Mesenchymal stem cell (in vitro differentiated cells and primary cell): ENCODE results near the gene ATP6V0D1.
A peak's percentile ranks its signal among the peaks of the same experiment; 100 is the strongest.

Experiments used
- DNase-seq: peaks from one replicate; pipeline ENCODE4 v3.0.0-alpha.2; 2013
- H2AFZ ChIP-seq: one replicate; pipeline ENCODE4 v1.6.1; 2013; ENCODE audit warnings: low read depth, mild to moderate bottlenecking, control low read depth, inconsistent platforms, low read length, moderate library complexity
- H2AK5ac ChIP-seq: 2 replicates; pipeline ENCODE4 v1.6.1; 2013; ENCODE audit warnings: low read length, moderate library complexity, mild to moderate bottlenecking, inconsistent platforms; ENCODE audit not compliant: severe bottlenecking
- H2BK120ac ChIP-seq: one replicate; pipeline ENCODE4 v1.6.1; 2013; ENCODE audit warnings: low read depth, mild to moderate bottlenecking, inconsistent platforms, low read length, moderate library complexity
- H2BK12ac ChIP-seq, 2 experiments: one replicate each; pipeline ENCODE4 v1.6.1; 2013; ENCODE audit warnings: inconsistent platforms in 2 of 2, low read length in 2 of 2, mild to moderate bottlenecking in 2 of 2, moderate library complexity in 2 of 2, control low read depth in 1 of 2
- H2BK15ac ChIP-seq: one replicate; pipeline ENCODE4 v1.6.1; 2013; ENCODE audit warnings: mild to moderate bottlenecking, low read depth, inconsistent platforms; ENCODE audit not compliant: poor library complexity, severe bottlenecking
- H2BK5ac ChIP-seq: 2 replicates; pipeline ENCODE4 v1.6.1; 2013; ENCODE audit warnings: low read depth, mild to moderate bottlenecking, low read length, control low read depth, inconsistent platforms; ENCODE audit not compliant: poor library complexity, severe bottlenecking
- H3K14ac ChIP-seq, 2 experiments: one replicate each; pipeline ENCODE4 v1.6.1; 2013; ENCODE audit warnings: inconsistent platforms in 2 of 2, low read length in 2 of 2, control low read depth in 1 of 2, mild to moderate bottlenecking in 1 of 2, moderate library complexity in 1 of 2
- H3K18ac ChIP-seq, 2 experiments: one replicate each; pipeline ENCODE4 v1.6.1; 2013; ENCODE audit warnings: inconsistent platforms in 2 of 2, low read length in 2 of 2, control low read depth in 1 of 2, low read depth in 1 of 2, mild to moderate bottlenecking in 1 of 2
- H3K23ac ChIP-seq, 2 experiments: one replicate each; pipeline ENCODE4 v1.6.1; 2013; ENCODE audit warnings: inconsistent platforms in 2 of 2, low read length in 2 of 2, mild to moderate bottlenecking in 2 of 2, moderate library complexity in 2 of 2, control low read depth in 1 of 2
- H3K27ac ChIP-seq: 2 replicates; pipeline ENCODE4 v1.5.1; 2013; ENCODE audit warnings: mild to moderate bottlenecking, moderate library complexity, low read length, control low read depth, inconsistent platforms; ENCODE audit not compliant: poor library complexity, severe bottlenecking
- H3K27me3 ChIP-seq, 2 experiments: 2 replicates each; pipeline versions ENCODE4 v1.6.1 to v1.7.0; 2013; ENCODE audit warnings: low read length in 2 of 2, mild to moderate bottlenecking in 2 of 2, moderate library complexity in 2 of 2, control low read depth in 1 of 2, inconsistent platforms in 1 of 2; ENCODE audit not compliant: control insufficient read depth in 1 of 2, insufficient read depth in 1 of 2
- H3K36me3 ChIP-seq, 2 experiments: 2 replicates each; pipeline versions ENCODE4 v1.6.1 to v1.7.0; 2013; ENCODE audit warnings: low read length in 2 of 2, control low read depth in 1 of 2, inconsistent platforms in 1 of 2, low read depth in 1 of 2, mild to moderate bottlenecking in 1 of 2; ENCODE audit not compliant: insufficient read depth in 2 of 2, control insufficient read depth in 1 of 2
- H3K4ac ChIP-seq, 2 experiments: one replicate each; pipeline ENCODE4 v1.6.1; 2013; ENCODE audit warnings: inconsistent platforms in 2 of 2, low read length in 2 of 2, mild to moderate bottlenecking in 2 of 2, moderate library complexity in 2 of 2, control low read depth in 1 of 2, low read depth in 1 of 2
- H3K4me1 ChIP-seq: 2 replicates; pipeline ENCODE4 v1.6.1; 2013; ENCODE audit warnings: low read depth, low read length, control low read depth; ENCODE audit not compliant: control insufficient read depth, insufficient read depth
- H3K4me2 ChIP-seq: 2 replicates; pipeline ENCODE4 v1.6.1; 2013; ENCODE audit warnings: low read length, mild to moderate bottlenecking, inconsistent platforms; ENCODE audit not compliant: poor library complexity, severe bottlenecking
- H3K4me3 ChIP-seq, 2 experiments: 2 replicates each; pipeline versions ENCODE4 v1.5.1 to v1.7.0; 2013; ENCODE audit warnings: low read length in 2 of 2, mild to moderate bottlenecking in 2 of 2, control low read depth in 1 of 2, low read depth in 1 of 2; ENCODE audit not compliant: insufficient read depth in 1 of 2
- H3K79me1 ChIP-seq: replicated peaks from 2 replicates; pipeline ENCODE4 v1.6.1; 2013; ENCODE audit warnings: mild to moderate bottlenecking, control low read depth, low read length, inconsistent platforms; ENCODE audit not compliant: poor library complexity, severe bottlenecking
- H3K9ac ChIP-seq: 2 replicates; pipeline ENCODE4 v1.7.0; 2013; ENCODE audit warnings: mild to moderate bottlenecking, low read length, moderate library complexity
- H3K9me3 ChIP-seq: 2 replicates; pipeline ENCODE4 v1.7.0; 2013; ENCODE audit warnings: mild to moderate bottlenecking, low read length; ENCODE audit not compliant: control insufficient read depth
- H4K8ac ChIP-seq: one replicate; pipeline ENCODE4 v1.6.1; 2013; ENCODE audit warnings: inconsistent platforms, mild to moderate bottlenecking, low read length, moderate library complexity
- H4K91ac ChIP-seq: one replicate; pipeline ENCODE4 v1.6.1; 2013; ENCODE audit warnings: mild to moderate bottlenecking, low read length, inconsistent platforms
- WGBS: methylation state at CpG from one replicate; pipeline ENCODE4 v1.1.7; 2013; ENCODE audit warnings: mixed read lengths; 5-methylcytosine and 5-hydroxymethylcytosine counted together

ATP6V0D1 gene

DNA sequence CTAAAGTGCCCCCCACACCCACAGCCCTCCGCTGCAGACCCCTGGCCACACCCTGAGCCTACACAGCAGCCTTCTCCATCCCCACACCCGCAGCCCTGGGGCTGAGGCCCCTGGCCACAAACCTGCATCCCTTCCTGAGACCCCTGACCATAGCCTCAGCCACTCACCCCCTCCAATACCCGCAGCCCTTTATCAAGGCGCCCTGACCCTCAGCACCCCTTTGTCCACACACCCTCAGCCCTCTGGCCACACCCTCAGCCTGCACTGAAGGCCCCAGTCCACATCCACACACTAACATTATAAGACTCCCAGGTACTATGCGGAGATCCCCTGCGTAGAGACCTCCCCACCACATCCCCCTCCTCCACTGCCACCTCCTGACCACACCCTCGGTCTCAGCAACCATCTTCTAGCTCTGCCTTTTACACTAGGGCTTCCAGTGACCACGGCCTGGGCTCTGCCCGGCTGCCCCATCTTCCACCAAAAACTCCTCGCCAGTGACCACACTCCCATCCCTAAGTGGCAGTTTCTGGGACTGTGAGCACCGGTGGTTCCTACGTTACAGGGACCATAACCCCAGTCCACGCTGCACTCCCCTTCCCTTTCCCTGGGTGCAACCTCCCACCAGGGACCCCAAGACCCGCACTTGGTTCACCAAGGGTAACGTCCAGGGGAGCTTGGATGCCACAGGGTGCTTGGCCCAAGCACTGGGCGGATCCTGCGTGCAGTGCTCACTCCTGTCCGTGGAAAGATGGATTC, 88.5 kb downstream of the ATP6V0D1 start:
- Histone ChIP-seq H2AFZ (no peak overlapping the region), H3K4me2 (no peak overlapping the region), H2BK15ac (no peak overlapping the region), H2BK5ac (no peak overlapping the region), H3K36me3 (no peaks in the 10 kb centered on the region), H3K4me1 (peaks cover 42% of the 10 kb centered on the region), H3K27me3 (peaks cover 26 to 71% of the 10 kb centered on the region in 2 experiments), H3K9me3 (no peaks in the 10 kb centered on the region), H4K91ac (no peak overlapping the region), H3K79me1 (no peaks in the 10 kb centered on the region), H2AK5ac (no peak overlapping the region), H2BK120ac (no peak overlapping the region), H3K14ac (peak overlapping the region in 1 of 2 experiments; percentile 53), H3K18ac (peak overlapping the region in 1 of 2 experiments; percentile 38), H3K9ac (peak overlapping the region; percentile 85), H3K23ac (no peak overlapping the region), H3K4me3 (peak overlapping the region in 1 of 2 experiments; percentile 74), H2BK12ac (peak overlapping the region; percentile 14 to 83), H4K8ac (peak overlapping the region; percentile 39), H3K27ac (no peak overlapping the region), H3K4ac (no peak overlapping the region)
- no peak for DNase-seq
- 93% methylated on average over 18 of the region's 18 CpGs for WGBS

DNA sequence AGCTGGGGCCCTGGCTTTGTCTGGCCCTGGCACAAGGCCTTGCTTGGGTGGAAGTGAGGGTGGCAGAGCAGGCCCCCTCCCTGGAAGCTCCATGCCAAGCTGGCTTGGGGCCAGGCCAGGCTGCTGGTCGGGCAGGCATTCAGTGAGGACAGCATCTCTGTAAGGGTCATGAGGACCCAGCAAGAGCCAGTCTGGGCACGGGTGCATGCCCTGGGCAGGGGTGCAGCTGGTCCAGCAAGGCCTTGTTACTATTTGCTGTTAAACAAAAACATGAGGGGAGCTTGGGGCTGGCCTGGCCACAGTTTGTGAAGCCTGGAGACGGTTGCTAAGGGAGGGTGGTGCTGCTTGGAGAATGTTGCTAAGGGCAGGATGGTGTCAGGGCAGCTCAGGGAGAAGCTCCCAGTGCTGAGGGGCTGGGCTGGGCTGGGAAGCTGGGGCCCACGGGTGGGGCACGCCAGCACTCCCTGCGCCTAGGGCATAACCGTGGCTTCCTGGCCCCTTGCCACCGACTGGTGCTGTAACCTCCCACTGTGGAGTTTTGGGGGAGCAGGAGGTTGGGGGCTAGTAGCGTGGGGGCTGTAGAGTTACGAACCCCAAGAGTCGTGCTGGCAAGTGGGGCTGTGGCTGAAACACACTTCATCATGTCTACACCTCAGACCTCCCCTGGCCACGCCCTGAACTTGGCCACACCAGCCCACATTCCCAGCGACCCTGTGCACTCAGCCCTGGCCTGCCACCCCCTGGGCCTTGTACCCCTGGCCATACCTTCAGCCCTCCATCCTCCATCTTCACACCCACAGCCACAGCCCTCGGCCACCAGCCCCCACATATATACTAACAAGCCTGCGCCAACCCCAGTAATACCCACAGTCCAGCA, 89.3 kb downstream of the ATP6V0D1 start:
- Histone ChIP-seq H2AFZ (no peak overlapping the region), H3K4ac (no peak overlapping the region), H3K79me1 (no peaks in the 10 kb centered on the region), H3K27me3 (peaks cover 34 to 74% of the 10 kb centered on the region in 2 experiments), H3K4me1 (peaks cover 38% of the 10 kb centered on the region), H2AK5ac (no peak overlapping the region), H4K8ac (no peak overlapping the region), H3K4me3 (no peak overlapping the region), H3K36me3 (no peaks in the 10 kb centered on the region), H3K9ac (peak overlapping the region; percentile 85), H4K91ac (no peak overlapping the region), H2BK5ac (no peak overlapping the region), H2BK120ac (no peak overlapping the region), H2BK15ac (no peak overlapping the region), H3K27ac (no peak overlapping the region), H3K14ac (peak overlapping the region in 1 of 2 experiments; percentile 31), H3K23ac (no peak overlapping the region), H2BK12ac (peak overlapping the region in 1 of 2 experiments; percentile 29), H3K4me2 (no peak overlapping the region), H3K9me3 (no peaks in the 10 kb centered on the region), H3K18ac (no peak overlapping the region)
- DNase-seq: peak; percentile 18
- WGBS: 85% methylated on average over 14 of the region's 15 CpGs

DNA sequence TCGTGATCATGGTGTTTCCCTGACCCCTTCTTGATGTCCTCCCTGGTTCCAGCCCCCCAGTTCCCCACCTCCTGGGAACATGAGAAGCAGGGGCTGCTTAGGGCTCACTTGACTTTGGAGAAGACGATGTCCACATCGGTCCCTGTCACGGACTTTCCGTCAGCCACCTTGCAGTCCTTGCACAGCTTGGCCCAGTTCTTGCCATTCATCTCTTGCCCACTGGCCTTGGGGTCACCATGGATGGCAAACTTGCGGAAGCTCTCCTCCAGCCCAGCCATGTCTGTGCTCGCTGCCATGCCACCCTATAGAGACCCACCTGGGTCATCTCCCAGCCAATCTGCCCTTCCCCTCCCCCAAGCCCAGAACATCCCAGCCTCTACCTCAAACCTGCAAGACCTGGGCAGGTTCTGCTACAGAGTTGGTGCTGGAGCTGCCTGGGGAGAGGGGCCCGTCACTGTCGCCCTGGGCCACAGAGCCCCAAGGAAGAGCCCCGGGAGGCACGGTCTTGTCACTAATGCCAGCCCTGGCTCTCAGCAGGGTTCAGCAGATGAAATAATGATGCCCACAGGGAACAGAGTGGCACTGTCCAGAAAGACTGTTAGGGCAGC, 90.0 kb downstream of the ATP6V0D1 start:
- 94% methylated on average over 11 of the region's 11 CpGs for WGBS
- no peak overlapping the region for H3K27ac ChIP-seq

More for the DNA sequence above, 90.0 kb downstream of the ATP6V0D1 start:
- H3K9ac ChIP-seq: no peak overlapping the region
- H4K8ac ChIP-seq: no peak overlapping the region
- H2AK5ac ChIP-seq: no peak overlapping the region
- H3K23ac ChIP-seq: no peak overlapping the region
- H2BK120ac ChIP-seq: no peak overlapping the region
- H2BK5ac ChIP-seq: no peak overlapping the region
- no peaks in the 10 kb centered on the region for H3K36me3 ChIP-seq
- H3K4me2 ChIP-seq: no peak overlapping the region
- no peak overlapping the region for H2AFZ ChIP-seq
- H3K18ac ChIP-seq: no peak overlapping the region
- peak overlapping the region in 1 of 2 experiments; percentile 10 for H3K14ac ChIP-seq
- H3K4me1 ChIP-seq: peaks cover 31% of the 10 kb centered on the region
- H3K9me3 ChIP-seq: no peaks in the 10 kb centered on the region
- no peak overlapping the region for H3K4ac ChIP-seq
- DNase-seq: no peak
- H3K79me1 ChIP-seq: no peaks in the 10 kb centered on the region
- no peak overlapping the region for H3K4me3 ChIP-seq
- H2BK12ac ChIP-seq: no peak overlapping the region
- peaks cover 37 to 76% of the 10 kb centered on the region in 2 experiments for H3K27me3 ChIP-seq
- no peak overlapping the region for H4K91ac ChIP-seq
- H2BK15ac ChIP-seq: no peak overlapping the region
